ENCODE data around the gene GNA14.

GRCh38 chr9:77521091-77521490, 127.0 kb downstream of the GNA14 start:
- TF ChIP-seq POLR2A (IDR thresholded peaks at IDR 0.05; ENCODE audit: borderline replicate concordance, extremely low read depth, insufficient read depth, insufficient read length): no peak
- no peak for TF ChIP-seq CTCF (IDR thresholded peaks at IDR 0.05 in 2 of 3, conservative IDR thresholded peaks at IDR 0.05 in 1 of 3; ENCODE audit: borderline replicate concordance in 1 of 3, insufficient read depth in 1 of 3, low read depth in 2 of 3, low read length in 2 of 3)
- no peak for TF ChIP-seq POLR2AphosphoS5 (IDR thresholded peaks at IDR 0.05; ENCODE audit: low read depth, low read length)
- TF ChIP-seq EZH2phosphoT487 (IDR thresholded peaks at IDR 0.05; ENCODE audit: borderline replicate concordance): no peak
- TF ChIP-seq EZH2 (IDR thresholded peaks at IDR 0.05): no peak
- TF ChIP-seq YY1 (IDR thresholded peaks at IDR 0.05; ENCODE audit: extremely low read depth, insufficient replicate concordance, low read depth, low read length): no peak
- no peak for TF ChIP-seq CEBPB (IDR thresholded peaks at IDR 0.05; ENCODE audit: low read depth)
- no peak for TF ChIP-seq MAX (IDR thresholded peaks at IDR 0.05)
- no peak for TF ChIP-seq SIN3A (IDR thresholded peaks at IDR 0.05; ENCODE audit: low read depth)
- no peak for TF ChIP-seq CBX3 (IDR thresholded peaks at IDR 0.05; ENCODE audit: low read depth)
- TF ChIP-seq SP1 (IDR thresholded peaks at IDR 0.05; ENCODE audit: low read depth): no peak
